Measurements from ENCODE around the gene MAP3K5.

The MAP3K5 gene

GRCh38 chr6:136676075-136676474 lies 116.2 kb downstream of the MAP3K5 start:
- no peak for DNase-seq

- no peak for DNase-seq
These were observed 118.7 kb downstream of the MAP3K5 start for GRCh38 chr6:136673571-136673970.

- DNase-seq: no peak
These were observed 120.1 kb downstream of the MAP3K5 start for GRCh38 chr6:136672144-136672543.

GRCh38 chr6:136669299-136669699 lies 123.0 kb downstream of the MAP3K5 start:
- DNase-seq: no peak

GRCh38 chr6:136668571-136668970 lies 123.7 kb downstream of the MAP3K5 start:
- no peak for DNase-seq

GRCh38 chr6:136666041-136666440 lies 126.2 kb downstream of the MAP3K5 start:
- no peak for DNase-seq

- no peak for DNase-seq
These were observed 129.7 kb downstream of the MAP3K5 start for GRCh38 chr6:136662347-136663237.

GRCh38 chr6:136660727-136661126 lies 131.6 kb downstream of the MAP3K5 start:
- no peak for DNase-seq

GRCh38 chr6:136659991-136660499 lies 132.2 kb downstream of the MAP3K5 start:
- DNase-seq: no peak

GRCh38 chr6:136658711-136659110 lies 133.6 kb downstream of the MAP3K5 start:
- no peak for DNase-seq

- peak; percentile 14 for DNase-seq
These were observed 134.6 kb downstream of the MAP3K5 start for GRCh38 chr6:136657666-136658065.

- no peak for DNase-seq
These were observed 136.2 kb downstream of the MAP3K5 start for GRCh38 chr6:136656121-136656520.

- peak; percentile 91 for DNase-seq
These were observed 136.8 kb downstream of the MAP3K5 start for GRCh38 chr6:136655239-136656014.

GRCh38 chr6:136654086-136654485 lies 138.2 kb downstream of the MAP3K5 start:
- DNase-seq: no peak

GRCh38 chr6:136652656-136653055 lies 139.6 kb downstream of the MAP3K5 start:
- DNase-seq: no peak

GRCh38 chr6:136651982-136652381 lies 140.3 kb downstream of the MAP3K5 start:
- no peak for DNase-seq

- no peak for DNase-seq
These were observed 144.9 kb downstream of the MAP3K5 start for GRCh38 chr6:136647363-136647852.

- DNase-seq: no peak
These were observed 145.9 kb downstream of the MAP3K5 start for GRCh38 chr6:136646377-136646776.

- no peak for DNase-seq
These were observed 147.7 kb downstream of the MAP3K5 start for GRCh38 chr6:136644597-136644952.

- peak; percentile 92 for DNase-seq
These were observed 148.3 kb downstream of the MAP3K5 start for GRCh38 chr6:136643850-136644596.

- no peak for DNase-seq
These were observed 150.3 kb downstream of the MAP3K5 start for GRCh38 chr6:136641873-136642465.

GRCh38 chr6:136641166-136641565 lies 151.1 kb downstream of the MAP3K5 start:
- no peak for DNase-seq

Data from NCI-H82 (cell line).